Measurements from ENCODE around the gene PALD1. TPM values are rescaled to one million over a fixed set of nuclear protein-coding genes. Genes with fewer than 3 reads are reported as not detected.

Gene PALD1
- total and polyA plus RNA-seq, 2 experiments from 2014 or later: 5.7 to 19.1 TPM

GRCh38 chr10:70535451-70535850 lies 56.9 kb downstream of the PALD1 start:
- H3K4me1 ChIP-seq (ENCODE audit: low read depth): no peaks in the 10 kb centered on the region
- H3K36me3 ChIP-seq: no peaks in the 10 kb centered on the region
- H3K4me3 ChIP-seq: no peak overlapping the region
- no peak for DNase-seq (ENCODE audit: low read depth in 1 of 2, low spot score in 1 of 2)
- no peaks in the 10 kb centered on the region for H3K9me3 ChIP-seq (ENCODE audit: low read depth)
- H3K27me3 ChIP-seq: no peaks in the 10 kb centered on the region
- TF ChIP-seq CTCF (IDR thresholded peaks at IDR 0.05; ENCODE audit: low read depth, low read length): no peak
- no peak overlapping the region for H3K27ac ChIP-seq

- TF ChIP-seq CTCF (IDR thresholded peaks at IDR 0.05; ENCODE audit: low read depth, low read length): no peak
- Histone ChIP-seq H3K27ac (no peak overlapping the region), H3K9me3 (ENCODE audit: low read depth) (no peaks in the 10 kb centered on the region), H3K4me3 (no peak overlapping the region), H3K4me1 (ENCODE audit: low read depth) (no peaks in the 10 kb centered on the region), H3K36me3 (no peaks in the 10 kb centered on the region), H3K27me3 (no peaks in the 10 kb centered on the region)
- DNase-seq (ENCODE audit: low read depth in 1 of 2, low spot score in 1 of 2): no peak
Observed at GRCh38 chr10:70536196-70536861, 57.8 kb downstream of the PALD1 start.

- H3K9me3 ChIP-seq (ENCODE audit: low read depth): no peaks in the 10 kb centered on the region
- H3K27me3 ChIP-seq: no peaks in the 10 kb centered on the region
- peak; percentile 33 for TF ChIP-seq CTCF (IDR thresholded peaks at IDR 0.05; ENCODE audit: low read depth, low read length)
- no peaks in the 10 kb centered on the region for H3K4me1 ChIP-seq (ENCODE audit: low read depth)
- no peak overlapping the region for H3K27ac ChIP-seq
- DNase-seq (ENCODE audit: low read depth in 1 of 2, low spot score in 1 of 2): peak in 1 of 2 donors; percentile 53
- H3K36me3 ChIP-seq: no peaks in the 10 kb centered on the region
- no peak overlapping the region for H3K4me3 ChIP-seq
Observed at GRCh38 chr10:70537398-70538194, 59.0 kb downstream of the PALD1 start.

- H3K9me3 ChIP-seq (ENCODE audit: low read depth): no peaks in the 10 kb centered on the region
- no peaks in the 10 kb centered on the region for H3K27me3 ChIP-seq
- DNase-seq (ENCODE audit: low read depth in 1 of 2, low spot score in 1 of 2): no peak
- H3K4me3 ChIP-seq: no peak overlapping the region
- TF ChIP-seq CTCF (IDR thresholded peaks at IDR 0.05; ENCODE audit: low read depth, low read length): no peak
- H3K27ac ChIP-seq: no peak overlapping the region
- H3K4me1 ChIP-seq (ENCODE audit: low read depth): no peaks in the 10 kb centered on the region
- H3K36me3 ChIP-seq: no peaks in the 10 kb centered on the region
Observed at GRCh38 chr10:70538195-70538520, 59.6 kb downstream of the PALD1 start.

GRCh38 chr10:70538731-70539338 lies 60.3 kb downstream of the PALD1 start:
- Histone ChIP-seq H3K36me3 (no peaks in the 10 kb centered on the region), H3K27me3 (no peaks in the 10 kb centered on the region), H3K27ac (no peak overlapping the region), H3K4me1 (ENCODE audit: low read depth) (no peaks in the 10 kb centered on the region), H3K4me3 (no peak overlapping the region), H3K9me3 (ENCODE audit: low read depth) (no peaks in the 10 kb centered on the region)
- no peak for TF ChIP-seq CTCF (IDR thresholded peaks at IDR 0.05; ENCODE audit: low read depth, low read length)
- DNase-seq (ENCODE audit: low read depth in 1 of 2, low spot score in 1 of 2): no peak
